ENCODE results near the gene TSR3.

The TSR3 gene

GRCh38 chr16:1377406-1378010 lies 25.8 kb upstream of the TSR3 start:
- DNase-seq = no peak

- no peak for DNase-seq
These were observed 24.2 kb upstream of the TSR3 start for GRCh38 chr16:1375741-1376410.

- no peak for DNase-seq
These were observed 23.6 kb upstream of the TSR3 start for GRCh38 chr16:1375298-1375640.

- DNase-seq = no peak
These were observed 23.0 kb upstream of the TSR3 start for GRCh38 chr16:1374418-1375297.

GRCh38 chr16:1372292-1372950 lies 20.7 kb upstream of the TSR3 start:
- no peak for DNase-seq

- no peak for DNase-seq
These were observed 19.6 kb upstream of the TSR3 start for GRCh38 chr16:1371054-1371978.

GRCh38 chr16:1367486-1368174 lies 16.0 kb upstream of the TSR3 start:
- peak; percentile 56 for DNase-seq

- DNase-seq = no peak
These were observed 15.1 kb upstream of the TSR3 start for GRCh38 chr16:1366712-1367299.

GRCh38 chr16:1366060-1366711 lies 14.5 kb upstream of the TSR3 start:
- DNase-seq = no peak

GRCh38 chr16:1364510-1364909 lies 12.8 kb upstream of the TSR3 start:
- DNase-seq = no peak

GRCh38 chr16:1363501-1364041 lies 11.9 kb upstream of the TSR3 start:
- no peak for DNase-seq

GRCh38 chr16:1362807-1363206 lies 11.1 kb upstream of the TSR3 start:
- no peak for DNase-seq

GRCh38 chr16:1361685-1362360 lies 10.1 kb upstream of the TSR3 start:
- no peak for DNase-seq

GRCh38 chr16:1357906-1358566 lies 6.4 kb upstream of the TSR3 start:
- no peak for DNase-seq

- DNase-seq = no peak
These were observed 4.6 kb upstream of the TSR3 start for GRCh38 chr16:1356061-1356900.

- DNase-seq = no peak
These were observed 3.9 kb upstream of the TSR3 start for GRCh38 chr16:1355591-1355990.

- no peak for DNase-seq
These were observed 3.3 kb upstream of the TSR3 start for GRCh38 chr16:1354815-1355540.

- DNase-seq = no peak
These were observed 480 bp downstream of the TSR3 start for GRCh38 chr16:1351215-1351581.
